ENCODE data around the gene NAA10.

The NAA10 gene

GRCh38 chrX:153960786-153961185 lies 25.9 kb upstream of the NAA10 start:
- in situ Hi-C loops (cut with MboI; ENCODE audit: low pct_unique_long_range_greater_than_20kb, low sequenced_read_pairs, unreplicated experiment) = no loop called here
- no peak for DNase-seq (ENCODE audit: low spot score)
- TF ChIP-seq CTCF (IDR thresholded peaks at IDR 0.05; ENCODE audit: extremely low read depth, insufficient read depth, missing control alignments) = no peak

- in situ Hi-C loops (cut with MboI; ENCODE audit: low pct_unique_long_range_greater_than_20kb, low sequenced_read_pairs, unreplicated experiment) = no loop called here
- DNase-seq (ENCODE audit: low spot score) = no peak
- no peak for TF ChIP-seq CTCF (IDR thresholded peaks at IDR 0.05; ENCODE audit: extremely low read depth, insufficient read depth, missing control alignments)
These were observed 25.2 kb upstream of the NAA10 start for GRCh38 chrX:153960077-153960476.

- DNase-seq (ENCODE audit: low spot score) = no peak
- no peak for TF ChIP-seq CTCF (IDR thresholded peaks at IDR 0.05; ENCODE audit: extremely low read depth, insufficient read depth, missing control alignments)
- in situ Hi-C loops (cut with MboI; ENCODE audit: low pct_unique_long_range_greater_than_20kb, low sequenced_read_pairs, unreplicated experiment) = no loop called here
These were observed 24.8 kb upstream of the NAA10 start for GRCh38 chrX:153959649-153960048.

GRCh38 chrX:153958605-153959004 lies 23.8 kb upstream of the NAA10 start:
- DNase-seq (ENCODE audit: low spot score) = no peak
- TF ChIP-seq CTCF (IDR thresholded peaks at IDR 0.05; ENCODE audit: extremely low read depth, insufficient read depth, missing control alignments) = no peak
- in situ Hi-C loops (cut with MboI; ENCODE audit: low pct_unique_long_range_greater_than_20kb, low sequenced_read_pairs, unreplicated experiment) = no loop called here

GRCh38 chrX:153957224-153957623 lies 22.4 kb upstream of the NAA10 start:
- no peak for TF ChIP-seq CTCF (IDR thresholded peaks at IDR 0.05; ENCODE audit: extremely low read depth, insufficient read depth, missing control alignments)
- in situ Hi-C loops (cut with MboI; ENCODE audit: low pct_unique_long_range_greater_than_20kb, low sequenced_read_pairs, unreplicated experiment) = no loop called here
- DNase-seq (ENCODE audit: low spot score) = no peak

- TF ChIP-seq CTCF (IDR thresholded peaks at IDR 0.05; ENCODE audit: extremely low read depth, insufficient read depth, missing control alignments) = no peak
- no peak for DNase-seq (ENCODE audit: low spot score)
- in situ Hi-C loops (cut with MboI; ENCODE audit: low pct_unique_long_range_greater_than_20kb, low sequenced_read_pairs, unreplicated experiment) = no loop called here
These were observed 21.4 kb upstream of the NAA10 start for GRCh38 chrX:153956044-153956907.
